K562 (cell line): ENCODE results near the gene KLF2. TPM values are rescaled to one million over a fixed set of nuclear protein-coding genes. Genes with fewer than 3 reads are reported as not detected.

ENCODE experiments used
- ATAC-seq: fragments of 200-7000 bp; cut with Tn5 transposase; 3 replicates; pipeline ENCODE4 v1.9.1; 2020; ENCODE audit warnings: moderate library complexity
- BruUV-seq: library from RNA; stranded (reverse); fragments of 400-500 nt; replicated peaks from 2 replicates; lab custom pipeline; 2021; lab: Mats Ljungman, UMichigan
- CTCF ChIA-PET: fragments of 300-600 bp; formaldehyde crosslinking; extraction: SDS; loops from one replicate; lab custom pipeline; 2021; ENCODE audit warnings: low intra/inter-chr PET ratio; lab: Yijun Ruan, JAX
- POLR2A ChIA-PET: fragments of 300-600, 350-650 bp; sonication (Branson Sonifier 250); formaldehyde crosslinking; extraction: SDS; loops from one replicate; lab custom pipeline; 2021; ENCODE audit warnings: antibody characterized with exemption, inconsistent platforms; lab: Yijun Ruan, JAX
- DNase-seq, 4 experiments: peaks; one replicate each; pipeline versions ENCODE4 v3.0.0 to v3.0.0-alpha.2; 2011 to 2018; ENCODE audit warnings: low spot score in 3 of 4, mixed read lengths in 3 of 4; ENCODE audit errors: extremely low read depth in 1 of 4
- FAIRE-seq: peaks from 2 replicates; lab custom pipeline; 2011; peaks lifted over from hg19 to GRCh38; lab: Jason Lieb, UNC
- H2AFZ ChIP-seq: 2 replicates; pipeline ENCODE4 v1.6.0; 2011; ENCODE audit warnings: low read depth, low read length, control low read depth, inconsistent platforms
- H3K27ac ChIP-seq: fragments of 200-600 bp; 3 replicates; pipeline ENCODE4 v1.8.0; 2011; ENCODE audit warnings: low read depth, mild to moderate bottlenecking, control low read depth, inconsistent platforms, low read length, moderate library complexity, mixed read lengths; ENCODE audit errors: extremely low read depth
- H3K27me3 ChIP-seq, 2 experiments: fragments of 300-600 bp in 1 of 2; 2 replicates in 1 of 2; 3 replicates in 1 of 2; pipeline versions ENCODE4 v1.6.0 to v1.8.0; 2011; ENCODE audit warnings: inconsistent platforms in 2 of 2, low read length in 2 of 2, mild to moderate bottlenecking in 1 of 2, mixed read lengths in 1 of 2, moderate library complexity in 1 of 2; ENCODE audit not compliant: control insufficient read depth in 2 of 2, insufficient read depth in 2 of 2
- H3K36me3 ChIP-seq: fragments of 300-600 bp; 3 replicates; pipeline ENCODE4 v1.8.0; 2011; ENCODE audit warnings: mild to moderate bottlenecking, low read length, inconsistent platforms; ENCODE audit not compliant: control insufficient read depth, insufficient read depth
- H3K4me1 ChIP-seq, 2 experiments: fragments of 200-600 bp in 1 of 2; replicated peaks in 1 of 2; 2 replicates in 1 of 2; 3 replicates in 1 of 2; pipeline versions ENCODE4 v1.5.1 to v1.8.0; 2011; ENCODE audit warnings: inconsistent platforms in 2 of 2, low read length in 2 of 2, mild to moderate bottlenecking in 1 of 2, mixed read lengths in 1 of 2, moderate library complexity in 1 of 2; ENCODE audit not compliant: control insufficient read depth in 2 of 2, insufficient read depth in 2 of 2
- H3K4me2 ChIP-seq: 2 replicates; pipeline ENCODE4 v1.6.1; 2011; ENCODE audit warnings: low read length, control low read depth, inconsistent platforms, mixed read lengths; ENCODE audit not compliant: insufficient read depth
- H3K4me3 ChIP-seq: fragments of 200-600 bp; sonication (generic), shearing (Covaris generic); 2 replicates; pipeline ENCODE4 v1.5.1; 2016; ENCODE audit warnings: control low read depth, inconsistent platforms
- H3K79me2 ChIP-seq: fragments of 200-600 bp; 3 replicates; pipeline ENCODE4 v1.8.0; 2011; ENCODE audit warnings: low read length, inconsistent platforms; ENCODE audit not compliant: control insufficient read depth, insufficient read depth
- H3K9ac ChIP-seq, 2 experiments: 2 replicates each; pipeline versions ENCODE4 v1.6.0 to v1.6.1; 2011; ENCODE audit warnings: low read depth in 2 of 2, low read length in 2 of 2, control low read depth in 1 of 2, inconsistent platforms in 1 of 2, mild to moderate bottlenecking in 1 of 2, mixed read lengths in 1 of 2; ENCODE audit not compliant: insufficient read depth in 1 of 2
- H3K9me1 ChIP-seq: one replicate; pipeline ENCODE4 v1.6.0; 2011; ENCODE audit warnings: inconsistent platforms, mild to moderate bottlenecking, low read length, moderate library complexity; ENCODE audit not compliant: control insufficient read depth, insufficient read depth
- H3K9me3 ChIP-seq: replicated peaks from 2 replicates; pipeline ENCODE4 v1.5.1; 2011; ENCODE audit warnings: low read depth, low read length, inconsistent platforms; ENCODE audit not compliant: control insufficient read depth, insufficient read depth
- H4K20me1 ChIP-seq: replicated peaks from 2 replicates; pipeline ENCODE4 v1.6.1; 2011; ENCODE audit warnings: low read length, inconsistent platforms, mixed read lengths; ENCODE audit not compliant: control insufficient read depth, insufficient read depth
- PURB ChIP-seq: sonication (generic); formaldehyde crosslinking; IDR thresholded peaks from 2 replicates; pipeline ENCODE4 v1.9.0; 2021; ENCODE audit warnings: low read depth, mild to moderate bottlenecking, missing genetic modification reagents
- THRAP3 ChIP-seq: fragments of 450-650 bp; IDR thresholded peaks from 2 replicates; pipeline ENCODE4 v1.6.1; 2016; ENCODE audit warnings: mild to moderate bottlenecking, inconsistent platforms, borderline replicate concordance
- ZBTB33 ChIP-seq: sonication (generic); formaldehyde crosslinking; IDR thresholded peaks from 2 replicates; pipeline ENCODE4 v1.8.1; 2023; ENCODE audit warnings: mild to moderate bottlenecking, missing genetic modification reagents
- WGBS: fragments of 100-300 bp; shearing (Covaris generic); methylation state at CpG from one replicate; pipeline ENCODE4 v1.1.6; 2016; ENCODE audit warnings: low coverage, mixed read lengths; ENCODE audit not compliant: insufficient coverage; ENCODE audit errors: missing lambda C conversion rate; 5-methylcytosine and 5-hydroxymethylcytosine counted together
- in situ Hi-C: fragments of 300-500 bp; cut with MboI; formaldehyde crosslinking; loops from 4 replicates; pipeline ENCODE4 v1.15.0; 2018; ENCODE audit warnings: inconsistent platforms, mixed read lengths
- intact Hi-C: fragments of 100-400 bp; cut with micrococcal nuclease; formaldehyde crosslinking; loops from 2 replicates; pipeline ENCODE4 v1.14.2; 2022
- polyA plus RNA-seq, 8 experiments: library from polyadenylated mRNA; depleted of rRNA in 4 of 8; stranded (reverse) in 5 of 8; unstranded in 3 of 8; fragments of >200 nt; fragmentation: Nextera tagmentation in 2 of 8; fragmentation: Illumina TruSeq in 1 of 8; extraction: Ambion mirVana in 2 of 8; extraction: Trizol in 1 of 8; gene quantifications; 2 replicates each; pipeline versions ENCODE4 v1.2.1 to v1.2.3, GENCODE V29; 2011 to 2014; ENCODE audit warnings: inconsistent platforms in 1 of 8, missing spikeins in 1 of 8
- total RNA-seq, 7 experiments: library from RNA; depleted of rRNA in 6 of 7; stranded (reverse); fragments of >200 nt in 6 of 7; fragmentation: Illumina TruSeq in 2 of 7; extraction: Trizol in 2 of 7; gene quantifications; 2 replicates each; pipeline versions ENCODE4 v1.2.1 to v1.2.3, GENCODE V29; 2011 to 2021; ENCODE audit warnings: low replicate concordance in 1 of 7

The KLF2 gene
- total and polyA plus RNA-seq, 9 of the 15 experiments (the other 6 are each of a cell fraction or from before 2014, with no cell fraction given) = 0.07 to 0.71 TPM; not detected in 7

- ChIA-PET POLR2A (no interaction called here), CTCF (no interaction called here)
- no peak overlapping the region for H3K27ac ChIP-seq
- 0 out of 2 replicates have a peak, but pooled peaks cover 4% of the 10 kb centered on the region for H4K20me1 ChIP-seq
- ATAC-seq (no peak), FAIRE-seq (no peak), DNase-seq (no peak)
- no peak overlapping the region for H3K4me2 ChIP-seq
- H2AFZ ChIP-seq = no peak overlapping the region
- H3K79me2 ChIP-seq = no peaks in the 10 kb centered on the region
- no peaks in the 10 kb centered on the region for H3K9me3 ChIP-seq
- 70% methylated on average over 34 of the region's 82 CpGs for WGBS
- no peaks in the 10 kb centered on the region for H3K9me1 ChIP-seq
- in situ Hi-C loops (no loop called here), intact Hi-C loops (loop anchor here (5.0 kb wide), 1 partner anchor 79 kb away; no protein-coding TSS in a partner anchor)
- BruUV-seq = no TSS peak
- H3K36me3 ChIP-seq = no peaks in the 10 kb centered on the region
- peaks cover 5 to 33% of the 10 kb centered on the region in 2 experiments; a peak in 4 of 5 replicates for H3K4me1 ChIP-seq
- H3K27me3 ChIP-seq = peaks cover 12 to 40% of the 10 kb centered on the region in 2 experiments; a peak in 3 of 5 replicates
- no peak overlapping the region for H3K9ac ChIP-seq
- TF ChIP-seq PURB (no peak), ZBTB33 (CRISPR knock-in tag) (peak; percentile 67; the same call in 1 of the 2 replicates), THRAP3 (no peak)
- TF ChIP-seq, all 486 proteins: peak for 1
- no peak overlapping the region for H3K4me3 ChIP-seq
These were observed 1.2 kb downstream of the KLF2 start for GRCh38 chr19:16325641-16326400.
